GM12864 (cell line): Measurements from ENCODE around the gene ERLIN1.

Source experiments
- DNase-seq: peaks from one replicate; pipeline ENCODE4 v3.0.0-alpha.2; 2011; ENCODE audit warnings: low read depth
- H3K4me3 ChIP-seq: 2 replicates; pipeline ENCODE4 v1.5.1; 2011; ENCODE audit warnings: mild to moderate bottlenecking, low read depth, low read length, control low read depth
- CTCF ChIP-seq: IDR thresholded peaks from 2 replicates; pipeline ENCODE4 v1.5.1; 2011; ENCODE audit warnings: low read depth, mild to moderate bottlenecking, moderate library complexity, low read length, control low read depth, inconsistent platforms; ENCODE audit errors: missing control alignments

Gene ERLIN1

GRCh38 chr10:100184426-100184825 lies 1.4 kb downstream of the ERLIN1 start:
- no peak for DNase-seq
- TF ChIP-seq CTCF: no peak
- peak overlapping the region; percentile 91 for H3K4me3 ChIP-seq

GRCh38 chr10:100183481-100183880 lies 2.3 kb downstream of the ERLIN1 start:
- no peak overlapping the region for H3K4me3 ChIP-seq
- DNase-seq: no peak
- TF ChIP-seq CTCF: no peak

GRCh38 chr10:100182908-100183307 lies 2.9 kb downstream of the ERLIN1 start:
- no peak for DNase-seq
- H3K4me3 ChIP-seq: no peak overlapping the region

GRCh38 chr10:100182281-100182680 lies 3.5 kb downstream of the ERLIN1 start:
- DNase-seq: no peak
- TF ChIP-seq CTCF: no peak
- H3K4me3 ChIP-seq: no peak overlapping the region

More at GRCh38 chr10:100182908-100183307, 2.9 kb downstream of the ERLIN1 start:
- no peak for TF ChIP-seq CTCF

DNA sequence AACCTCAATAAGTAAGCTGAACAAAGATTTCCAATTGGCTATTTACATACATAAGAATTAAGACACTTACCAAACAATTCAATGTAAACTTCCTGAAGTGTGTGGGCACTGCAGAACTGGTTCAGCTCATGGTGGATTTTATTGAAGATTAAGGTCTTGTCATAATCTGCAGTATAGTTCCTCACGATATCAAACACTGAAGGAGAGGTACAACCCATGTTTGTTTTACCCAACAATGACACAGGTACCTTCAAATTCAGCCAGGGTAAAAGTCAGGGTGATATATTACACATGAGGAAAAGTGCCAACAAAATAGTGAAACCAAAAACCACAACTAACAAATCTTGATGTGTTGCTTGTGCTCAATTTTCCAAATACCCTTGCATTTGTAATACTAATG lies 10.0 kb downstream of the ERLIN1 start:
- no peak for TF ChIP-seq CTCF
- DNase-seq: no peak
- no peak overlapping the region for H3K4me3 ChIP-seq

DNA sequence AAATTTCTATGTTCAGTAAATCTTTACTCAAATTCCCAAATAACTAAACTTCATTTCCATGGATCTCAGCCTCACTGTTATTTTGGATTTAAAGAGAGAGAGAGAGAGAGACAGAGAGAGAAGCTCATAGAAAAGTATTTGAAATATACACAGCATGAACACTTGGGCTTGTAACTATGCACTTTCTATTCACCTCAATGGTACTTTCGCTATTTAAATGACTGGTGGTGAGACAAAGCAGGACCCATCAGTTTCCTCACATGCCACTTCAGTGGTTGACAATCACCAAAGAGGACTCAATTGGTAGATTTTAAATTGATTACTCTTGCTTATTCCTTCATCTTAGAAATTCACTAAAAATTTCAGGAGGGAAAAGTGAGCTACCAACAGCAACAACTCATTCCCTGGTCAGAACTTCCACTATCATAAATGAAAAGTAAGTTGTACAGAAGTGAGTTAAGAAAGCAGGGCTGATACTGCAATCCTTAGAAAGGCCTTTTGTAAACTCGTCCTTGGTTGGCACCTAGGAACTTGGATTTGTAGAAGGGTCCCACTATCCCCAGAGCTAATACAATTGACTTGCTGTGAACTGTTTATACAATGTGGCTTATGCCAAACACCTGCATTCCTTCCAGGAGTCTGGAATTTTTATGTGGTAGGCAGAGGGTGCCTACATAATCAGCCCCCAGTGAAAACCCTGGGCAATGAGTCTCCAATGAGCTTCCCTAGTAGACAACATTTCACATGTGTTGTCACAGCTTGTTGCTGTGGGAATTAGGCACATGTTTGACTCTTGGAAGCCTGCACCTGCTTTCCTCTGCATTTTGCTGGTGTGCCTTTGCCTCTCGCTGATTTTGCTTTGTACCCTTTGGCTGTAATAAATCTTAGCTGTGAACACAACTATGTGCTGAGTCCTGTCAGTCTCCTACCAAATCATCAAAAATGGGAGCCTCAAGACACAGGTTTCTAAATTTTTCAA lies 10.8 kb downstream of the ERLIN1 start:
- TF ChIP-seq CTCF: no peak
- DNase-seq: no peak
- no peak overlapping the region for H3K4me3 ChIP-seq
